Neural cell (in vitro differentiated cells): ENCODE data around the gene ZNHIT6. TPM values are rescaled to one million over a fixed set of nuclear protein-coding genes. Genes with fewer than 3 reads are reported as not detected.

Experiments used
- H2AFZ ChIP-seq: fragments of 200-600, 300-800 bp; sonication (generic), shearing (Covaris generic); 2 replicates; pipeline ENCODE4 v1.6.0; 2014; ENCODE audit warnings: low read depth, mild to moderate bottlenecking, antibody characterized with exemption, low read length, moderate library complexity
- H3F3A ChIP-seq: fragments of 200-600 bp; shearing (Covaris generic); 2 replicates; pipeline ENCODE4 v1.6.1; 2016; ENCODE audit warnings: mild to moderate bottlenecking, moderate library complexity, mixed read lengths, antibody characterized with exemption, low read length; ENCODE audit not compliant: insufficient read depth, poor library complexity, severe bottlenecking
- H3K27ac ChIP-seq: fragments of 200-600, 300-800 bp; sonication (generic), shearing (Covaris generic); 2 replicates; pipeline ENCODE4 v1.5.1; 2014; ENCODE audit warnings: mild to moderate bottlenecking, low read length, moderate library complexity
- H3K27me3 ChIP-seq: fragments of 300-800, 200-600 bp; sonication (generic), shearing (Covaris generic); 2 replicates; pipeline ENCODE4 v1.6.0; 2014; ENCODE audit warnings: mild to moderate bottlenecking, low read depth, low read length, moderate library complexity; ENCODE audit not compliant: insufficient read depth
- H3K36me3 ChIP-seq: fragments of 300-800, 200-600 bp; sonication (generic), shearing (Covaris generic); 2 replicates; pipeline ENCODE4 v1.5.1; 2014; ENCODE audit warnings: mild to moderate bottlenecking, antibody characterized with exemption, low read length, moderate library complexity; ENCODE audit not compliant: insufficient read depth
- H3K4me2 ChIP-seq: fragments of 300-800, 200-600 bp; sonication (generic), shearing (Covaris generic); 2 replicates; pipeline ENCODE4 v1.6.0; 2014; ENCODE audit warnings: mild to moderate bottlenecking, low read length
- H3K4me3 ChIP-seq: fragments of 300-800, 200-600 bp; sonication (generic), shearing (Covaris generic); 2 replicates; pipeline ENCODE4 v1.5.1; 2014; ENCODE audit warnings: mild to moderate bottlenecking, low read length, moderate library complexity
- H3K79me2 ChIP-seq: fragments of 200-600 bp; shearing (Covaris generic); replicated peaks from 2 replicates; pipeline ENCODE4 v1.6.0; 2014; ENCODE audit warnings: mild to moderate bottlenecking, low read length, moderate library complexity; ENCODE audit not compliant: insufficient read depth
- H3K9ac ChIP-seq: fragments of 300-800, 200-600 bp; sonication (generic), shearing (Covaris generic); 2 replicates; pipeline ENCODE4 v1.6.1; 2016; ENCODE audit warnings: mild to moderate bottlenecking, low read length, mixed read lengths
- H3K9me2 ChIP-seq: fragments of 200-600 bp; shearing (Covaris generic); 2 replicates; pipeline ENCODE4 v1.6.1; 2016; ENCODE audit warnings: mild to moderate bottlenecking, low read length, mixed read lengths; ENCODE audit not compliant: insufficient read depth
- H3K9me3 ChIP-seq: fragments of 200-600, 300-800 bp; sonication (generic), shearing (Covaris generic); 2 replicates; pipeline ENCODE4 v1.6.1; 2016; ENCODE audit warnings: mild to moderate bottlenecking, mixed run types, low read length, moderate library complexity, mixed read lengths
- H4K20me1 ChIP-seq: fragments of 200-600 bp; shearing (Covaris generic); 2 replicates; pipeline ENCODE4 v1.6.1; 2016; ENCODE audit warnings: mild to moderate bottlenecking, mixed run types; ENCODE audit not compliant: insufficient read depth
- CTCF ChIP-seq: fragments of 450-650 bp; IDR thresholded peaks from 2 replicates; pipeline ENCODE4 v1.5.1; 2014; ENCODE audit warnings: antibody characterized with exemption, mild to moderate bottlenecking, moderate library complexity; ENCODE audit not compliant: poor library complexity, severe bottlenecking
- EP300 ChIP-seq: fragments of 450-650 bp; conservative IDR thresholded peaks from 2 replicates; pipeline ENCODE4 v1.6.1; 2014; ENCODE audit warnings: antibody characterized with exemption, mild to moderate bottlenecking, moderate library complexity; ENCODE audit not compliant: poor library complexity, severe bottlenecking
- EZH2 ChIP-seq: fragments of 200-600, 300-800 bp; shearing (Covaris generic), sonication (generic); IDR thresholded peaks from 2 replicates; pipeline ENCODE4 v1.6.1; 2014; ENCODE audit warnings: antibody characterized with exemption, low read length, borderline replicate concordance, mild to moderate bottlenecking; ENCODE audit not compliant: insufficient read depth, poor library complexity, severe bottlenecking
- MXI1 ChIP-seq: fragments of 450-650 bp; conservative IDR thresholded peaks from 2 replicates; pipeline ENCODE4 v1.6.1; 2014; ENCODE audit warnings: antibody characterized with exemption, mild to moderate bottlenecking; ENCODE audit not compliant: poor library complexity, severe bottlenecking
- POLR2AphosphoS5 ChIP-seq: IDR thresholded peaks from 2 replicates; pipeline ENCODE4 v1.6.1; 2012
- RAD21 ChIP-seq: fragments of 450-650 bp; conservative IDR thresholded peaks from 2 replicates; pipeline ENCODE4 v1.6.1; 2014; ENCODE audit warnings: antibody characterized with exemption, mild to moderate bottlenecking, moderate library complexity
- REST ChIP-seq: IDR thresholded peaks from 2 replicates; pipeline ENCODE4 v1.6.1; 2012; ENCODE audit warnings: borderline replicate concordance
- SMC3 ChIP-seq: fragments of 450-650 bp; conservative IDR thresholded peaks from 2 replicates; pipeline ENCODE4 v1.6.1; 2014; ENCODE audit warnings: antibody characterized with exemption, mild to moderate bottlenecking, moderate library complexity; ENCODE audit not compliant: poor library complexity
- TAF1 ChIP-seq: IDR thresholded peaks from 2 replicates; pipeline ENCODE4 v1.6.1; 2012; ENCODE audit warnings: low read depth
- polyA plus RNA-seq: library from polyadenylated mRNA; depleted of rRNA; stranded (reverse); fragments of >200 nt; gene quantifications from 2 replicates; pipeline ENCODE4 v1.2.3, GENCODE V29; 2014

The ZNHIT6 gene
- polyA plus RNA-seq, 1 donor from 2014 or later, result 16.6 TPM

- Histone ChIP-seq H3K27me3 (no peaks in the 10 kb centered on the region), H2AFZ (no peak overlapping the region)
- TF ChIP-seq SMC3 (no peak), EZH2 (no peak), MXI1 (no peak), TAF1 (no peak), REST (no peak), EP300 (no peak), POLR2AphosphoS5 (no peak), CTCF (no peak), RAD21 (no peak)
Observed at GRCh38 chr1:85616736-85617135, 91.5 kb downstream of the ZNHIT6 start.

GRCh38 chr1:85616364-85616705 is 91.9 kb downstream of the ZNHIT6 start:
- Histone ChIP-seq H3F3A (no peaks in the 10 kb centered on the region), H3K9me3 (no peaks in the 10 kb centered on the region), H3K36me3 (no peaks in the 10 kb centered on the region), H3K79me2 (no peaks in the 10 kb centered on the region), H3K27me3 (no peaks in the 10 kb centered on the region), H3K27ac (no peak overlapping the region), H2AFZ (no peak overlapping the region), H3K4me3 (no peak overlapping the region), H3K9ac (no peak overlapping the region), H3K9me2 (no peaks in the 10 kb centered on the region), H4K20me1 (no peaks in the 10 kb centered on the region), H3K4me2 (no peak overlapping the region)
- TF ChIP-seq REST, result no peak
- TF ChIP-seq TAF1, result no peak
- no peak for TF ChIP-seq EP300
- TF ChIP-seq POLR2AphosphoS5, result no peak
- TF ChIP-seq SMC3, result no peak

More at GRCh38 chr1:85616736-85617135, 91.5 kb downstream of the ZNHIT6 start:
- H3K9me3 ChIP-seq, result no peaks in the 10 kb centered on the region
- H3K9me2 ChIP-seq, result no peaks in the 10 kb centered on the region
- H3F3A ChIP-seq, result no peaks in the 10 kb centered on the region
- no peaks in the 10 kb centered on the region for H3K36me3 ChIP-seq
- H3K4me3 ChIP-seq, result no peak overlapping the region
- H3K27ac ChIP-seq, result no peak overlapping the region
- H3K4me2 ChIP-seq, result no peak overlapping the region
- H4K20me1 ChIP-seq, result no peaks in the 10 kb centered on the region
- no peaks in the 10 kb centered on the region for H3K79me2 ChIP-seq
- no peak overlapping the region for H3K9ac ChIP-seq
